Karpas-422 (cell line): ENCODE results near the gene PKD2L1. TPM values are rescaled to one million over a fixed set of nuclear protein-coding genes. Genes with fewer than 3 reads are reported as not detected.
A peak's percentile ranks its signal among the peaks of the same experiment; 100 is the strongest.
"Not testable (repeated sequence)": the region's sequence is repeated elsewhere in the genome, so short reads cannot be mapped to it uniquely, and the experiment has no call there.

ENCODE experiments used
- DNase-seq: peaks from one replicate; pipeline ENCODE4 v3.0.0-alpha.2; 2015
- H2AFZ ChIP-seq: fragments of 200-600 bp; sonication (generic); 2 replicates; pipeline ENCODE4 v1.6.1; 2014; ENCODE audit warnings: antibody characterized with exemption, low read length, mixed read lengths
- H3K27ac ChIP-seq: fragments of 200-600 bp; sonication (generic); 2 replicates; pipeline ENCODE4 v1.5.1; 2014; ENCODE audit warnings: mild to moderate bottlenecking, low read length, moderate library complexity
- H3K27me3 ChIP-seq: fragments of 200-600 bp; sonication (generic); 2 replicates; pipeline ENCODE4 v1.6.1; 2014; ENCODE audit warnings: low read length, mixed read lengths
- H3K36me3 ChIP-seq: fragments of 200-600 bp; sonication (generic); 2 replicates; pipeline ENCODE4 v1.6.1; 2014; ENCODE audit warnings: low read length, mixed read lengths; ENCODE audit not compliant: insufficient read depth
- H3K4me1 ChIP-seq: fragments of 200-600 bp; sonication (generic); 2 replicates; pipeline ENCODE4 v1.6.1; 2014; ENCODE audit warnings: mild to moderate bottlenecking, low read length, mixed read lengths
- H3K4me2 ChIP-seq: fragments of 200-600 bp; sonication (generic); 2 replicates; pipeline ENCODE4 v1.6.1; 2014; ENCODE audit warnings: low read length, low read depth, mild to moderate bottlenecking; ENCODE audit not compliant: poor library complexity, severe bottlenecking
- H3K4me3 ChIP-seq: fragments of 200-600 bp; sonication (generic); 2 replicates; pipeline ENCODE4 v1.5.1; 2014; ENCODE audit warnings: mild to moderate bottlenecking, antibody characterized with exemption, low read length, mixed read lengths
- H3K79me2 ChIP-seq: fragments of 200-600 bp; sonication (generic); 2 replicates; pipeline ENCODE4 v1.6.1; 2014; ENCODE audit warnings: mild to moderate bottlenecking, low read length, mixed read lengths
- H3K9ac ChIP-seq: fragments of 200-600 bp; sonication (generic); 2 replicates; pipeline ENCODE4 v1.6.0; 2014; ENCODE audit warnings: low read length
- H3K9me2 ChIP-seq: fragments of 200-600 bp; sonication (generic), shearing (Covaris generic); replicated peaks from 2 replicates; pipeline ENCODE4 v1.6.0; 2014; ENCODE audit warnings: mild to moderate bottlenecking, low read length, moderate library complexity; ENCODE audit not compliant: insufficient read depth
- H3K9me3 ChIP-seq: fragments of 300-700, 200-600 bp; sonication (generic); 2 replicates; pipeline ENCODE4 v1.6.1; 2014; ENCODE audit warnings: low read length, mixed read lengths
- H4K20me1 ChIP-seq: fragments of 200-600 bp; sonication (generic); 2 replicates; pipeline ENCODE4 v1.6.1; 2014; ENCODE audit warnings: mild to moderate bottlenecking, antibody characterized with exemption, low read length, low read depth; ENCODE audit not compliant: insufficient read depth
- total RNA-seq: library from RNA; depleted of rRNA; stranded (reverse); fragments of >200 nt; shearing (Covaris generic); gene quantifications from 2 replicates; pipeline ENCODE4 v1.2.3, GENCODE V29; 2014; ENCODE audit warnings: low replicate concordance

PKD2L1 gene
- total RNA-seq, 1 experiment from 2014 or later, result 0.07 TPM

DNA sequence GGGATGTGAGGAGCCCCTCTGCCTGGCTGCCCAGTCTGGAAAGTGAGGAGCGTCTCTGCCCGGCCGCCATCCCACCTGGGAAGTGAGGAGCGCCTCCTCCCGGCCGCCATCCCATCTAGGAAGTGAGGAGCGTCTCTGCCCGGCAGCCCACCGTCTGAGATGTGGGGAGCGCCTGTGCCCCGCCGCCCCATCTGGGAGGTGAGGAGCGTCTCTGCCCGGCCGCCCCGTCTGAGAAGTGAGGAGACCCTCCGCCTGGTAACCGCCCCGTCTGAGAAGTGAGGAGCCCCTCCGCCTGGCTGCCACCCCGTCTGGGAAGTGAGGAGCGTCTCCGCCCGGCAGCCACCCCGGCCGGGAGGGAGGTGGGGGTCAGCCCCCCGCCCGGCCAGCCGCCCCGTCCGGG is 53.1 kb downstream of the PKD2L1 start:
- not testable (repeated sequence) for H3K9me3 ChIP-seq, H3K9me2 ChIP-seq, H2AFZ ChIP-seq, H3K79me2 ChIP-seq, H3K4me1 ChIP-seq, H4K20me1 ChIP-seq, DNase-seq, H3K9ac ChIP-seq, H3K27ac ChIP-seq, H3K27me3 ChIP-seq, H3K4me2 ChIP-seq, H3K4me3 ChIP-seq
- peaks cover 34% of the 10 kb centered on the region for H3K36me3 ChIP-seq

DNA sequence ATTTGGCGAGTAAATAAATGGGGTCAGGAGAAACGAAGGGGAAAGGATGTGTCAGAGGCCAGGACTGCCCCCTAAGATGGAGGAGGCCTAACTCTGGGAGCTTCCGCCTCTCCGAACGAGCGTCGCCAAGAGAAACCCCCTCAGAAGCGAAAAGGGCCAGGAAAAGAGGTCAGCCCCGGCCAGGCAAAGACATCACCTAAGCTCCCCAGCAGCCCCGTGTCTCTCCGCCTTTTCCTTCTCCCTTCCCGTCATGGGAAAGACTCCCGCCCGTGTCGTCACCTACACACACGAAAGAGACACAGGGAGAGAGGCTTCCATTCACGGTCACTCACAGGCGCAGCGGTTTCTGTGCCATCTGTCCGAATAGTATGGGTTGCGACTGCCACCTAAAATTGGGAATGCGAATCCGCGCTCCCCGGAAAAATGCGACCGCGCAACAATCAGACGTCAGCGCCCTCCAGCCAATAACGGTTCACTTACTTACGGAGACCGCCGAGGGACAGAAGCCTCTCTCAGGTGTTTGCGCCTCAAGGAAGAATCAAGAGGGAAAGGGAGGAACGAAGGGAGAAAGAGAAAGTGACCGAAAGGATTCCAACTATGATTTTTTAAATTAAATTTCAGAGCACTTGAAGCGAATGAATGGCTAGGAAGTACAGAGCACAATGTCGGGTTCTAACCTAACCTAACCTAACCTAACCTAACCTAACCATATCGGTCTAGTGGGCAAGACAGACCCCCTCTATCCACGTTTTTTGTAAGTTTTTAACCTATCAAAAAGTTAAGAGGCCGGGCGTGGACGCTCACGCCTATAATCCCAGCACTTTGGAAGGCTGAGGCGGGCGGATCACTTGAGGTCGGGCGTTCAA is 62.6 kb downstream of the PKD2L1 start, which contains the start of gene CWF19L1:
CWF19L1 (minus strand) TSS at position 400 of the 866 bp plus-strand sequence; CDS start at position 355, 45 bp downstream.
- peak within 1 kb of the TSS; percentile 95 for H3K4me3 ChIP-seq
- no peaks in the 10 kb centered on the region for H3K9me2 ChIP-seq
- H3K4me1 ChIP-seq, result peaks cover 19% of the 10 kb centered on the region
- no peaks in the 10 kb centered on the region for H4K20me1 ChIP-seq
- H2AFZ ChIP-seq, result peak within 1 kb of the TSS; percentile 82
- no peaks in the 10 kb centered on the region for H3K27me3 ChIP-seq
- H3K4me2 ChIP-seq, result peak within 1 kb of the TSS; percentile 81
- peak; percentile 88 for DNase-seq
- H3K36me3 ChIP-seq, result peaks cover 4% of the 10 kb centered on the region; the same call in 1 of the 2 replicates
- H3K9ac ChIP-seq, result peak within 1 kb of the TSS; percentile 93
- peaks cover 53% of the 10 kb centered on the region for H3K79me2 ChIP-seq
- H3K27ac ChIP-seq, result no peak within 1 kb of the TSS
- no peaks in the 10 kb centered on the region for H3K9me3 ChIP-seq

DNA sequence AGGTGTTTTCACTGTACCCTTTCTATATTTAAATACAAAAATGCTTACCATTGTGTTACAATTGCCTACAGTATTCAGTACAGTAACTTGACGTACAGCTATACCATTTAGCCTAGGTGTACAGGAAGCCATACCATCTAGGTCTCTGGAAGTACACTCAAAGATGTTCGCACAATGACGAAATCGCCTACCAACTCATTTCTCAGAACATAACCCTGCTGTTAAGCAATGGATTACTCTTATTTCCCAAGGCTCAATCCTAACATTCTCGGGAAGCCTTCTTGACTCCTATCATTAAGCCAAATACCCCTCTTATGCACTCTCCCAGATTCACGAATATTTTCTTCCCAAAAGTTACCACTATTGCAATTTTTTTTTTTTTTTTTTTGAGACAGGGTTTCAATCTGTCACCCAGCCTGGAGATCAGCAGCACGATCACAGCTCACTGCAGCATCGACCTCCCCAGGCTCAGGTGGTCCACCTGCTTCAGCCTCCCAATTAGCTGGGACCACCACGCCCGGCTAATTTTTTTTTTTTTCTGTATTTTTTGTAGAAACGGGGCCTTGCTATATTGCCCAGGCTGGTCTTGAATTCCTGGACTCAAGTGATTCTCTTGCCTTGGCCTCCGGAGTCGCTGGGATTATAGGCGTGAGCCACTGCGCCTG is 64.1 kb downstream of the PKD2L1 start:
- no peak for DNase-seq
- 0 out of 2 replicates have a peak, but pooled peaks cover 5% of the 10 kb centered on the region for H4K20me1 ChIP-seq
- peaks cover 19% of the 10 kb centered on the region for H3K4me1 ChIP-seq
- no peak overlapping the region for H3K27ac ChIP-seq
- H3K4me3 ChIP-seq, result peak overlapping the region; percentile 95
- H3K27me3 ChIP-seq, result no peaks in the 10 kb centered on the region
- H3K4me2 ChIP-seq, result peak overlapping the region; percentile 81
- H3K9ac ChIP-seq, result peak overlapping the region; percentile 93
- H3K9me2 ChIP-seq, result no peaks in the 10 kb centered on the region
- H3K79me2 ChIP-seq, result peaks cover 67% of the 10 kb centered on the region
- H2AFZ ChIP-seq, result no peak overlapping the region
- peaks cover 13% of the 10 kb centered on the region; the same call in 1 of the 2 replicates for H3K36me3 ChIP-seq
- H3K9me3 ChIP-seq, result no peaks in the 10 kb centered on the region

DNA sequence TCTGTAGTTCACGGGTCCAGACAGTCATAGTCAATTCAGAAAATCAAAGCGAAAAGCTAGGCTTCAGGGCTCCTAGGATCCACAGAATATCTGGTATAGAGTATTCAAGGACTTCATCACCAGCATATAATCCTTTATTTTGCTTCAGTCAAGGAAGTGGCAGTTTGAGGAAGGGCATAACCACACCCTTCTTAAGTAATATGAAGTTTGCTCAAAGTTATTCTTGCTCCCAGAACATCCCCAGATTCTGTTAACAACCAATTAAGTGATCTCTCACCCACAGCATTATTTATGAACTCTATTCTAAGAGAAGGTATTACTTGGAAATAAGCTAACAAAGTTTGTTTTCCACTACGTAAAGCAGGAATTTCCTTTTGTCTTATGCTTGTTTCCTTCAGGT is 75.8 kb downstream of the PKD2L1 start:
- no peak overlapping the region for H3K9ac ChIP-seq
- no peaks in the 10 kb centered on the region for H3K9me2 ChIP-seq
- no peak overlapping the region for H3K27ac ChIP-seq
- DNase-seq, result no peak
- H3K4me2 ChIP-seq, result no peak overlapping the region
- H3K4me3 ChIP-seq, result no peak overlapping the region
- peaks cover 50% of the 10 kb centered on the region for H3K36me3 ChIP-seq
- no peak overlapping the region for H2AFZ ChIP-seq
- H3K27me3 ChIP-seq, result no peaks in the 10 kb centered on the region
- no peaks in the 10 kb centered on the region for H3K4me1 ChIP-seq
- 0 out of 2 replicates have a peak, but pooled peaks cover 4% of the 10 kb centered on the region for H3K79me2 ChIP-seq
- H4K20me1 ChIP-seq, result no peaks in the 10 kb centered on the region
- H3K9me3 ChIP-seq, result no peaks in the 10 kb centered on the region

DNA sequence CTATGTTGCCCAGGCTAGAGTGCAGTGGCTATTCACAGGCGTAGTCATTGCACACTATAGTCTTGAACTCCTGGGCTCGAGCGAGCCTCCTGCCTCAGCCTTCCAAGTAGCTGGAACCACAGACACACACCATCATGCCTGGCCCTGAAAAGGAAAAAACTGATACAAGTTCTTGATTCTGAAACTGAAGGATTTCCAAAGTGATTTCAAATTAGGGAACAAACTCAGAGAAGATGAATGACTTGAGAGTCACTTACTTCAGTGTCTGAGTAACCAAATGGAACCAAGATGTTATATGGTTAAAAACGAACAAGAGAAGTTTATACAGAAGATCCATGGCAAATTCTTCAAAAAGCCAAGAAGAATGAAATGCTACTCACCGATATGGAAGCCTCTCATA is 77.0 kb downstream of the PKD2L1 start:
- DNase-seq, result no peak
- Histone ChIP-seq H3K4me3 (no peak overlapping the region), H2AFZ (no peak overlapping the region), H3K9me3 (no peaks in the 10 kb centered on the region), H3K27me3 (no peaks in the 10 kb centered on the region), H3K27ac (no peak overlapping the region), H3K36me3 (peaks cover 44% of the 10 kb centered on the region), H3K9me2 (no peaks in the 10 kb centered on the region), H3K4me1 (no peaks in the 10 kb centered on the region), H3K4me2 (no peak overlapping the region), H4K20me1 (no peaks in the 10 kb centered on the region), H3K79me2 (no peaks in the 10 kb centered on the region), H3K9ac (no peak overlapping the region)

DNA sequence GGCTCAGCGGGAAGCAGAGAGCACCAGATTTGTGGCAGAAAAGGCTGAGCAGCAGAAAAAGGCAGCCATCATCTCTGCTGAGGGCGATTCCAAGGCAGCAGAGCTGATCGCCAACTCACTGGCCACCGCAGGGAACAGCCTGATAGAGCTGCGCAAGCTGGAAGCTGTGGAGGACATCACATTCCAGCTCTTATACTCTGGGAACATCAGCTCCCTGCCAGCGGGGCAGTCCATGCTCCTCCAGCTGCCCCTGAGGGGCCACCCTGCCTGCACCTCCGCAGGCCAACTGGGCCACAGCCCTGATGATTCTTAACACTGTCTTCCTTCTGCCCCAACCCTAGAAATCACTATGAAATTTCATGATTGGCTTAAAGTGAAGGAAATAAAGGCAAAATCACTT is 81.2 kb downstream of the PKD2L1 start:
- no peaks in the 10 kb centered on the region for H3K27me3 ChIP-seq
- no peak overlapping the region for H3K9ac ChIP-seq
- no peaks in the 10 kb centered on the region for H3K4me1 ChIP-seq
- no peaks in the 10 kb centered on the region for H4K20me1 ChIP-seq
- no peak overlapping the region for H3K4me3 ChIP-seq
- no peaks in the 10 kb centered on the region for H3K9me3 ChIP-seq
- H3K27ac ChIP-seq, result no peak overlapping the region
- H3K79me2 ChIP-seq, result 0 out of 2 replicates have a peak, but pooled peaks cover 3% of the 10 kb centered on the region
- no peak overlapping the region for H2AFZ ChIP-seq
- no peak overlapping the region for H3K4me2 ChIP-seq
- H3K9me2 ChIP-seq, result no peaks in the 10 kb centered on the region
- no peak for DNase-seq
- H3K36me3 ChIP-seq, result peaks cover 32% of the 10 kb centered on the region; the same call in 1 of the 2 replicates

DNA sequence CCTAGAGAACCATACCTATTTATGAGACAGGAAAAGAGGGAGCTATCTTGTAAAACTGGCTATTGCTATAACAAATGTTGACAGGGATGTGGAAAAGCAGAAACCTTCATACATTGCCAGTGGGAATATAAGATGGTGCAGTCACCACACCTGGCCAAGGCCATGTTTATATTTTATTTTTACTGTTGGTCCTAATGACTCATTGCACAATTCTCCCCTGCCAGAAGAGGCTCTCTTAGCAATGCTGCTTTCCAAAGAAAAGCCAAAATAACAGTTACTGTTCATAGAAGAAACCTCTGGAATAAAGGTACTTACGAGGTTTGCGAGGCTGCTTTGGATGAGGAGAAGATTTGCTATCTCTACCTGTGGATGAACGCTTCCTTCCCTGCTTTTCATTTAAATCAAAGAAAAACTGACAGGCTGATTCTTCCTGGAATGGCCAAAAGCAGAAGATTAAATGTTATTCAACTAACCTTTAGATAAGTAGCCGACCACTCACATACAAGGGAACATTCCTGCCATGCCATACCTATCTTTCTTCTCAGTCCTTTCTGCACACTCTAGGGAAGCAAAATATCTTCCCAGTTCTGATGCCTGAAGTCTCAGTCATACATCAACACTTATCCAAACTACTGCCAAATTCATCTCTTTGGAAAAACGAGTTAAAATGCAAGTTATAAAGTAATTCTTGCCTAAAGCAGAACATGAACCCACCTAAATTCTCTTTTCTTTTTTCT is 84.4 kb downstream of the PKD2L1 start:
- Histone ChIP-seq H3K27me3 (no peaks in the 10 kb centered on the region), H3K4me1 (peaks cover 8% of the 10 kb centered on the region), H3K79me2 (peaks cover 4% of the 10 kb centered on the region), H3K27ac (no peak overlapping the region), H2AFZ (no peak overlapping the region), H4K20me1 (no peaks in the 10 kb centered on the region), H3K9ac (no peak overlapping the region), H3K4me2 (no peak overlapping the region), H3K9me3 (no peaks in the 10 kb centered on the region), H3K36me3 (peaks cover 29% of the 10 kb centered on the region), H3K4me3 (no peak overlapping the region), H3K9me2 (no peaks in the 10 kb centered on the region)
- no peak for DNase-seq

DNA sequence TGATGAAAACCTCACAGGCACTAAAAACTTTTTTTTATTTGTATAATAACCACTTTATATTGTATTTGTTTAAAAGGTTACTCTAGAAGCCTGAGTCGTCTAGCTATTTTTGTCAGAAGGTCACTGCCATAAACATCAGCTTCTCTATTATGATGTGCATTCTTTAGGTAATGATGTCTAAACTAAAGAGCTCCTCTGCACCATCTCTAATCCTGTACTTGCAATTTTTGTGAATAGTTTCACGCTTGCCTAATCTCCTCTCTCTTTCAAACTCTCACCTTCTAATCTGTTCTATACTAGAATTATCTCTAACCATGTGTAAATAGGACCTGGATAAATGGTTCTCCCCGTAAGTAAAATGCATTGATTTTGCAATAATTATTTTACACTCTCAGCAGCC is 90.2 kb downstream of the PKD2L1 start:
- Histone ChIP-seq H3K9ac (no peak overlapping the region), H3K9me2 (no peaks in the 10 kb centered on the region), H2AFZ (no peak overlapping the region), H3K9me3 (no peaks in the 10 kb centered on the region), H3K27me3 (no peaks in the 10 kb centered on the region), H3K4me3 (no peak overlapping the region), H3K36me3 (peaks cover 43% of the 10 kb centered on the region), H4K20me1 (no peaks in the 10 kb centered on the region), H3K27ac (peak overlapping the region; percentile 27; the same call in 1 of the 2 replicates), H3K4me2 (no peak overlapping the region), H3K4me1 (peaks cover 16% of the 10 kb centered on the region), H3K79me2 (peaks cover 10% of the 10 kb centered on the region)
- DNase-seq, result no peak
